GM21576 (cell line): ENCODE measurements around the gene RFWD3.

Source experiments
- ATAC-seq: cut with Tn5 transposase; IDR thresholded peaks from one replicate; pipeline ENCODE4 v1.9.1; 2021; ENCODE audit warnings: mild to moderate bottlenecking, moderate library complexity; ENCODE audit not compliant: unreplicated experiment

The RFWD3 gene

GRCh38 chr16:74583926-74584666, 82.6 kb downstream of the RFWD3 start:
- ATAC-seq: no peak

GRCh38 chr16:74582970-74583369, 83.7 kb downstream of the RFWD3 start:
- ATAC-seq: no peak

GRCh38 chr16:74580833-74581232, 85.8 kb downstream of the RFWD3 start:
- peak; percentile 72 for ATAC-seq

- no peak for ATAC-seq
Observed at GRCh38 chr16:74578838-74579237, 87.8 kb downstream of the RFWD3 start.

- ATAC-seq: no peak
Observed at GRCh38 chr16:74578433-74578832, 88.2 kb downstream of the RFWD3 start.

GRCh38 chr16:74577882-74578366, 88.8 kb downstream of the RFWD3 start:
- ATAC-seq: no peak

GRCh38 chr16:74575807-74576643, 90.7 kb downstream of the RFWD3 start:
- no peak for ATAC-seq

- ATAC-seq: no peak
Observed at GRCh38 chr16:74575175-74575806, 91.4 kb downstream of the RFWD3 start.

GRCh38 chr16:74574146-74574545, 92.5 kb downstream of the RFWD3 start:
- ATAC-seq: no peak

- no peak for ATAC-seq
Observed at GRCh38 chr16:74573622-74574021, 93.1 kb downstream of the RFWD3 start.
